Measurements from ENCODE around the gene IGLON5.

The IGLON5 gene

DNA sequence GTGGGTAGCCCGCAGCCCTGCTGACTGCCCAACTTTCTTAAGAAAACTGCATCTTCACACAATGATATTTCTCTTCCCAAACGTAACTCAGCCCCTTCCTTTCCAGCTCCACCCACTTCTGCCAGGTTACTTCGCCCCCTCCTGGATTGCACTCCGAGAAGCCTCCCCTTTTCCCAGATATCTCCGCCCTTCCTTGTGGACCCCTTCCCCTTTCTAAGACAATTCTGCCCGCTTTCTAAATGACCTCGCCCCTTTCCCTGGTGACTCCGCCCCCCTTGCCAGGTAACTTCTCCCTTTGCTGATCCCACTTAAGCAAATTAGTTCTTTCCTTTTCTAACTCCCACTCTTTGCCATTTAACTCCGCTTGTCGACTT is 27.9 kb downstream of the IGLON5 start:
- no peak for DNase-seq (ENCODE audit: low read depth, low spot score)
- Histone ChIP-seq H3K9me3 (ENCODE audit: control insufficient read depth, insufficient read depth, low read length) (no peaks in the 10 kb centered on the region), H3K36me3 (ENCODE audit: control insufficient read depth, insufficient read depth, low read length) (no peaks in the 10 kb centered on the region), H3K4me3 (ENCODE audit: low read length) (peak overlapping the region; percentile 82; the same call in 1 of the 2 replicates), H3K27me3 (ENCODE audit: control insufficient read depth, insufficient read depth, low read length) (no peaks in the 10 kb centered on the region; the same call in 1 of the 2 replicates), H3K4me1 (ENCODE audit: control insufficient read depth, insufficient read depth, low read length) (peaks cover 8% of the 10 kb centered on the region), H3K27ac (ENCODE audit: low read length) (no peak overlapping the region)
- WGBS (ENCODE audit: insufficient coverage, insufficient read length) = no CpG with 5 or more reads among the region's 10 CpGs

DNA sequence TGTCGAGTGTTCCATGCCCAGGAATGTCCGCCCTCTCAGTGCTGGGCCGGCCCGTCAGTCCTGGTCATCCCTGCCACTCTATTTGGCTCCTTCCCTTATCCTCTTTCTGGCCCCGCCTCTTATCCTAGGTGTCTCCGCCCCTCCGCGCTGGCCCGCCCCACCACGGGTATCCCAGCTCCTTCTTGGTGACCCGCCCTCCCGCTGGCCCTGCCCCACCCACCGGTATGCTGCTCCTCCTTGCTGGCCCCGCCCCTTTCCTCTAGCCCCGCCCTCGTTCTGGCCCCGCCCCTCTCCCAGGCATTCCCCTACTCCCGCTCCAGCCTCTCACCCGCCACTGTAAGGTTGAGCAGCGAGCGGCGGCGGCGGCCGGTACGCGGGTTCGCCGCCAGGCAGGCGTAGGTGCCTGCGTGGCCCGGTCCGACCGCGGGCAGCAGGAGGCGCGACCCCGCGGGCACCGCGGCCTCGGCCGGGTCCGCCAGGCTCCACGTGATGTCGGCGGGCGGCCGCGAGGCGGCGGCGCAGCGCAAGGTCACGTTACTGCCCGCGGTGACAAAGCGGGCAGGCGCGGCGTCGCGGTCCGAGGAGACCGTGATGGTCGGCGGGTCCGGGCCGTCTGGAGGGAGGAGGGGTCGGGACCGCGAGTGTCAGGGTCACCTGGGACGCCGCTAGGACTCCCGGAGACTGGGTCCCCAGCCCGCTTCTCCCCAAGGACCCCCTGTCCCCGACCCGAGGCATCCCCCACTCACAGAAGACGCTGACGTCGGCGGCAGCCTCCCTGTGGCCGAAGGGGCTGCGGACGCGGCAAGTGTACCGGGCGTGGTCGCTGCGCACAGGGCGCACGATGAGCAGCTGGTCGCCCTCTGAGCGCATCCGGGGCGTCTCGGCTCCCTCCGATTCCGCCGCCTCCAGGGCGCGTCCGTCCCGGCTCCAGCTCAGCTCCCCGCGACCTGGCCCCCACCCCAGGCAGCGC is 28.5 kb downstream of the IGLON5 start:
- H3K27me3 ChIP-seq (ENCODE audit: control insufficient read depth, insufficient read depth, low read length) = no peaks in the 10 kb centered on the region; the same call in 1 of the 2 replicates
- peak overlapping the region; percentile 82; the same call in 1 of the 2 replicates for H3K4me3 ChIP-seq (ENCODE audit: low read length)
- peaks cover 8% of the 10 kb centered on the region for H3K4me1 ChIP-seq (ENCODE audit: control insufficient read depth, insufficient read depth, low read length)
- no peaks in the 10 kb centered on the region for H3K36me3 ChIP-seq (ENCODE audit: control insufficient read depth, insufficient read depth, low read length)
- H3K9me3 ChIP-seq (ENCODE audit: control insufficient read depth, insufficient read depth, low read length) = no peaks in the 10 kb centered on the region
- DNase-seq (ENCODE audit: low read depth, low spot score) = no peak
- no peak overlapping the region for H3K27ac ChIP-seq (ENCODE audit: low read length)
- no CpG with 5 or more reads among the region's 107 CpGs for WGBS (ENCODE audit: insufficient coverage, insufficient read length)

DNA sequence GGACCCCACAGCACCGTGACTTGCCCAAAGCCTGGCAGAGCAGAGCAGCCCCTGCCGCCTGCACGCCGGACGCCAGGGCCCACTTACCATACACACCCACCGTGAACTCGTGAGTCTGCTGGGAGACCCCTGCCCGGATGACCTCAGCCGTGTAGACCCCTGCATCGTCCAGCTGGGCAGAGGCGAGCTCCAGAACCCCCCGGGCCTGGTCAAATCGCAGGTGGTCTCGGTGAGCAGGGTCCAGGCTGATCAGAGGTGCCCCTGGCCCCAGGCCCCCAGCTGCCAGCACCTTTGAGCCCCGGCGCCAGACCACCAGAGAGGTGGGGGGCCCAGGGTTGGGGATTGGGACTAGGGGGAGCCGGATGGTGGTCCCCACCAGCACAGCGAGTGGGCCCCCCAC is 29.6 kb downstream of the IGLON5 start:
- Histone ChIP-seq H3K36me3 (ENCODE audit: control insufficient read depth, insufficient read depth, low read length) (no peaks in the 10 kb centered on the region), H3K27me3 (ENCODE audit: control insufficient read depth, insufficient read depth, low read length) (no peaks in the 10 kb centered on the region; the same call in 1 of the 2 replicates), H3K27ac (ENCODE audit: low read length) (no peak overlapping the region), H3K4me3 (ENCODE audit: low read length) (no peak overlapping the region), H3K4me1 (ENCODE audit: control insufficient read depth, insufficient read depth, low read length) (peaks cover 8% of the 10 kb centered on the region), H3K9me3 (ENCODE audit: control insufficient read depth, insufficient read depth, low read length) (no peaks in the 10 kb centered on the region)
- DNase-seq (ENCODE audit: low read depth, low spot score) = no peak
- no CpG with 5 or more reads among the region's 18 CpGs for WGBS (ENCODE audit: insufficient coverage, insufficient read length)

DNA sequence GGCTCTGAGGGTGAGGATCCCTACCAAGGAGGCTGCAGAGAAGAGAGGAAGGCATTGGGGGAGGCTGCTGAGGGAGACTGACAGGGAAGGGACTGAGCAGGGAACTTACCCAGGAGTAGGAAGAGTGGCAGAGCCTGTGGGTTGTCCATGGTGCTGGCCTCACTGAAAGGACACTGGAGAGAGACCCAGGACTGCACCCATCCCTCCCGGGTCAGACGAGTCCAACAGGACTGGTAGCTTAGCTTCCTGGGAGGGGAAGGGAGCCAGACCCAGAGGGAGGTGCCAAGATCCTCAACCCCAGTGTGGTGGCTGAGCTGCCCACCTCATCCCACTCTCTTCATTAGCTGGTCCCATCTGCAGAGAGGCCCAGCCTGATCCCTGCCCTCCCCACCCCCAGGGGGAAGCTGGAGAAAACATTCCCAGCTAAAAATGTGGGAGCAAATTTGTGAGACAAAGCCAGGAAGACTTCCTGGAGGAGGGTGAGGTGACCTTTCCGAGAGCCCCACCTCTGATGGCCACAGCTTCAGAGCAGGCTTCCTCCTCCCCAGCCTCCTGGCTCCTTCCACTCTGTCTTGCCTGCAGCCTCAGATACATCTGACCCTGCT is 30.6 kb downstream of the IGLON5 start, which contains the start of gene VSIG10L:
Gene VSIG10L (minus strand): TSS at position 164 of the 605 bp plus-strand sequence. CDS start 15 bp downstream, at position 149.
- Histone ChIP-seq H3K36me3 (ENCODE audit: control insufficient read depth, insufficient read depth, low read length) (no peaks in the 10 kb centered on the region), H3K9me3 (ENCODE audit: control insufficient read depth, insufficient read depth, low read length) (no peaks in the 10 kb centered on the region), H3K27me3 (ENCODE audit: control insufficient read depth, insufficient read depth, low read length) (no peaks in the 10 kb centered on the region; the same call in 1 of the 2 replicates), H3K4me3 (ENCODE audit: low read length) (no peak within 1 kb of the TSS), H3K4me1 (ENCODE audit: control insufficient read depth, insufficient read depth, low read length) (peaks cover 8% of the 10 kb centered on the region), H3K27ac (ENCODE audit: low read length) (no peak within 1 kb of the TSS)
- DNase-seq (ENCODE audit: low read depth, low spot score) = no peak
- no CpG with 5 or more reads among the region's 3 CpGs for WGBS (ENCODE audit: insufficient coverage, insufficient read length)

DNA sequence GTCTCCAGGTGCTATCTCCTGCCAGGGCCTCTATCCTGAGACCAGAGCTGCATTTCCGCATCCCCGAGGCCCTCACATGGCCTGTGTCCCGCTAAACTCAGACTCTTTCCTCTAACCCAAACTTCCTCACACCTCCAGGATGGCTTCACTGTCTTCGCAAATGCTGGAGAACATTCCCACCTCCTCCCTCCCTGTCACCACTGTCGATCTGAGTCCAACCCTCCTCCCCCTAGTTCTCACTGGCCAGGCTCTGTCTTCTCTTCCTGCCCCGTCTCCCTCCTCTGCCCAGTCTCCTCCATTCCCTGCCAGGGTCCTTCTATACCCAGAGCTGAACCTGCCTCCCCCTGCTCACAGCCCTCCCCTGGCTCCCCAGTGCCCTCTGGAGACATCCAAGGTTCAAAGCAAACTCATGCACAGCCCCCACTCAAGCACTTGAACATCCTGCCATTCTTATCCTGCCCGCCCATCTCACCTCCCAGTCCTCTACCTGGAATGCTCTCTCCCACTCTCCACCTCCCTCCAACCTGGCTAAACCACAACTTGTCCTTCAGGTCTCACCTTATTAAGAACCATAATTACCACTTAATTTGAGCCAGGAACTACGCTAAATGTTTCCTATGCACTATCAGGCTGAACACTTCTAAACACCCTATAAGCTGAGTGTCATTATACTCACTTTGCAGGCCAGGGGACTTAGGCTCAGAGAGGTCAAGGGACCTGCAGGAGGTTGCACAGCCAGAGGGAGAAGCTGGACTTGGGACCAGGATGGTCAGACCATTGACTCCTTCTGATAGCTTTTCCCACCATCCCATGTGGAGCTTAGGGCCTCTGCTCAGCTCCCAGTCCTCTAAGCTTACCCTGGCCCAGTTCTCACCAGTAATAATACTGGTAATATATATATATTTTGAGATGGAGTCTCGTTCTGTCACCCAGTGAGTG is 31.5 kb downstream of the IGLON5 start:
- Histone ChIP-seq H3K4me1 (ENCODE audit: control insufficient read depth, insufficient read depth, low read length) (peaks cover 8% of the 10 kb centered on the region), H3K27ac (ENCODE audit: low read length) (no peak overlapping the region), H3K4me3 (ENCODE audit: low read length) (no peak overlapping the region), H3K36me3 (ENCODE audit: control insufficient read depth, insufficient read depth, low read length) (no peaks in the 10 kb centered on the region), H3K27me3 (ENCODE audit: control insufficient read depth, insufficient read depth, low read length) (no peaks in the 10 kb centered on the region; the same call in 1 of the 2 replicates), H3K9me3 (ENCODE audit: control insufficient read depth, insufficient read depth, low read length) (no peaks in the 10 kb centered on the region)
- DNase-seq (ENCODE audit: low read depth, low spot score) = no peak
- no CpG with 5 or more reads among the region's 9 CpGs for WGBS (ENCODE audit: insufficient coverage, insufficient read length)

DNA sequence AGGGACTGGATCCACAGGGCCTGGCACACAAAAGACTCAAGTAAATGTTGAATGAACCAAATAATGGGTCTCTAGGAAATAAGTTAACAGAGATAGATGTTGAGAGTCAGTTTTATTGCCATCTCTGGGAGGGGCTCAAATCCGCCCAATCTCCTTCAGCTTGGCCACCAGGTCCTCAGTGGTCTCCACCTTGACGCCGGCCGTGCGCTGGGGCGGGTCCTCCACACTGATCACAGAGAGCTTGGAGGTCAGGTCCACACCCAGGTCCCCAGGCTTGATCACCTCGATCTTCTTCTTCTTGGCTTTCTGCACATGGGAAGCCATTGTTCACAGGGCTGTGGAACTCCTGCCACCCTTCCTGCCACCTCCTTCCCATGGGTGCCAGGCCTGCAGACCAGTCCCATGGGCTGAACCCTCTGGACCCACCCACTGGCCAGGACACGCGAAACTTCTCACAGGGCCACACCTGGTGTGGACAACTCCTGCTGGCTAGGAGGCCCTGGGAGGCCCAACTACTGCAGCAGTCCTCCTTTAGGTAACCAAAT is 33.7 kb downstream of the IGLON5 start:
- Histone ChIP-seq H3K36me3 (ENCODE audit: control insufficient read depth, insufficient read depth, low read length) (no peaks in the 10 kb centered on the region), H3K27me3 (ENCODE audit: control insufficient read depth, insufficient read depth, low read length) (no peaks in the 10 kb centered on the region; the same call in 1 of the 2 replicates), H3K27ac (ENCODE audit: low read length) (no peak overlapping the region), H3K4me3 (ENCODE audit: low read length) (no peak overlapping the region), H3K9me3 (ENCODE audit: control insufficient read depth, insufficient read depth, low read length) (no peaks in the 10 kb centered on the region), H3K4me1 (ENCODE audit: control insufficient read depth, insufficient read depth, low read length) (peaks cover 8% of the 10 kb centered on the region)
- WGBS (ENCODE audit: insufficient coverage, insufficient read length) = no CpG with 5 or more reads among the region's 9 CpGs
- no peak for DNase-seq (ENCODE audit: low read depth, low spot score)

DNA sequence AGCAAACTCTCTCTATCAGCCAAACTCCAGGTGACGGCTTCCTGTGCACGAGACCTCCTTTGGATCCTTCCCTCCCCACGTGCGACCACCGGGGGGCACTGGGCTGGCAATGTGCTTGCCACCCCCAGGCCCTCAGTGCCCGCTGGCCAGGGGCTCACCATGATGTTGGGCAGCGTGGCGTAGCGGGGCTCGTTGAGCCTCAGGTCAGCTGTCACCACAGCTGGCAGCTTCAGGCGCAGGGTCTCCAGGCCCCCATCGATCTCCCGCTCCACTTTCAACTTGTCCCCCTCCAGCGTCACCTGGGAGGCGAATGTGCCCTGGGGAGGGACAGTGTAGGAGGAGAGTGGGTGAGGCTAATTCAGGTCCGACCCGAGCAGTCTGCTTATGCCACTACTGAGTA is 35.3 kb downstream of the IGLON5 start:
- H3K9me3 ChIP-seq (ENCODE audit: control insufficient read depth, insufficient read depth, low read length) = no peaks in the 10 kb centered on the region
- no CpG with 5 or more reads among the region's 17 CpGs for WGBS (ENCODE audit: insufficient coverage, insufficient read length)
- H3K4me3 ChIP-seq (ENCODE audit: low read length) = no peak overlapping the region
- H3K27me3 ChIP-seq (ENCODE audit: control insufficient read depth, insufficient read depth, low read length) = no peaks in the 10 kb centered on the region
- H3K27ac ChIP-seq (ENCODE audit: low read length) = no peak overlapping the region
- peaks cover 3% of the 10 kb centered on the region; the same call in 1 of the 2 replicates for H3K36me3 ChIP-seq (ENCODE audit: control insufficient read depth, insufficient read depth, low read length)
- H3K4me1 ChIP-seq (ENCODE audit: control insufficient read depth, insufficient read depth, low read length) = peaks cover 8% of the 10 kb centered on the region
- no peak for DNase-seq (ENCODE audit: low read depth, low spot score)

DNA sequence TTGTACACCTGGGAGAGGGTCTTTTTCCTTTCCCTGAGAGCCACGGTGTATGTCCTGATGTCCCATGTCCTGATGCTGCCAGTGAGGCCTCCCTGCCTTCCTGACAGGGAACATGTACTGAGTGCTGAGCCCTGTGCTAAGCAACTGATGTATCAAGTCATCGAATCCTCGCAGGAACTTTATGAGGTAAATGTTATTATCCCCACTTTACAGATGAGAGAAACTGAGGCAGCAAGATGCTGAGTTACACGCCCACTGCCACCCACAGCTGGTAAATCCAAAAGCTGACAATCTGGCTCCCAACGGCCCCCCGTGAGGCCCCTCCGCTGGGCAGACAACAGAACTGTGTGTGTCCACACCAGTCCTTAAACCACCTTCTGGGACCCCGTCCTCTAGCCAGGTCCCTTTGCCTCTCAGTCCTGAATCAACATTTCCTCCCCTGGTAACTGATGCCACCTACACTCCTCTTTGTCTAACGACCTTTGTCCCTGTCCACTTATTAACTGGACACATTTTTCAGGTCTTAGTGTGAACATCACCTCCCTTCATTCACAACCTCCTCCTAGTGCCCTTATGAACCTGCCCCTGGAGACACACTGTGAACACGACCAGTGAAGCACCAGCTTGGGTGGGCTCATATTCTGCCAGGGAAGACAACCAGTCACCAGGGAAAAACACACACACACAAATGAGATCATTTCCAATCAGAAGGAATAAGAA is 35.9 kb downstream of the IGLON5 start:
- H3K27ac ChIP-seq (ENCODE audit: low read length) = no peak overlapping the region
- no peak for DNase-seq (ENCODE audit: low read depth, low spot score)
- peaks cover 3% of the 10 kb centered on the region; the same call in 1 of the 2 replicates for H3K36me3 ChIP-seq (ENCODE audit: control insufficient read depth, insufficient read depth, low read length)
- H3K9me3 ChIP-seq (ENCODE audit: control insufficient read depth, insufficient read depth, low read length) = no peaks in the 10 kb centered on the region
- peaks cover 2% of the 10 kb centered on the region; the same call in 1 of the 2 replicates for H3K4me1 ChIP-seq (ENCODE audit: control insufficient read depth, insufficient read depth, low read length)
- WGBS (ENCODE audit: insufficient coverage, insufficient read length) = no CpG with 5 or more reads among the region's 10 CpGs
- no peak overlapping the region for H3K4me3 ChIP-seq (ENCODE audit: low read length)
- no peaks in the 10 kb centered on the region for H3K27me3 ChIP-seq (ENCODE audit: control insufficient read depth, insufficient read depth, low read length)

DNA sequence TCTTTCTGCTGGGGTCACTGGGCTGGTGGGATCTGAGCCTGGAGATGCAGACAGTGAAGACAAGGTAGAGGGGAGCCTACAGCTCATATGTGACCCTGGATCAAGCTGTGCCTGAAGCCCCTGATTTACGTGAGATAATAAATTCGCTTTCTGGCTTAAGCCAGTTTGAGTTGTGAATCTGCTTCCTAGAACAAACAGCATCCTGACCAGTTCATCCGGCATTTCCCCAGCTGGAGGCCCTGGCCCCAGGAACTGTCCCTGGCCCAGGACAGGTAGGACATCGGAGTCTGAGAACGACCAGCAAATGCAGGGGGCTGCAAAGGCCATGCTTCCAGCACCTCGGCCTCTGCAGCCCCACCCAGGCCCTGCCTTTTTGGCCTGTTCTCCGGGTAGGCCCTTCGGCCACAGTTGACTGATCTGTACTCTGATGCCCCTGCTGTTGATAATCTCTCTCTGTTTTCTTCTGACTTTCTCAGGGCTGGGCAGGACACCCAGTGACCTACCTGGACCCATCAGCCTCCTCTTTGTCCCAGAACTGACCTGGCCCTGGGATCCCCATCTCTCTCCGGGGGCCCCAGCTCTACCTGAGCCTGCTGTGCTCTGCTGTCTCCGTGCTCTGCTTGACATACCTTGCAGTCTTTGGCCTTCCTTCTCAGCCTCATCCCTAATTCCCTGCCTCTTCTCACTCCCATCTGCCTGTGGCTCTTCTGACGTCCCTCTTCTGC is 40.0 kb downstream of the IGLON5 start:
- WGBS (ENCODE audit: insufficient coverage, insufficient read length) = no CpG with 5 or more reads among the region's 11 CpGs
- no peaks in the 10 kb centered on the region for H3K9me3 ChIP-seq (ENCODE audit: control insufficient read depth, insufficient read depth, low read length)
- no peak overlapping the region for H3K4me3 ChIP-seq (ENCODE audit: low read length)
- no peak overlapping the region for H3K27ac ChIP-seq (ENCODE audit: low read length)
- no peak for DNase-seq (ENCODE audit: low read depth, low spot score)
- peaks cover 3% of the 10 kb centered on the region; the same call in 1 of the 2 replicates for H3K36me3 ChIP-seq (ENCODE audit: control insufficient read depth, insufficient read depth, low read length)
- peaks cover 4% of the 10 kb centered on the region; the same call in 1 of the 2 replicates for H3K4me1 ChIP-seq (ENCODE audit: control insufficient read depth, insufficient read depth, low read length)
- no peaks in the 10 kb centered on the region for H3K27me3 ChIP-seq (ENCODE audit: control insufficient read depth, insufficient read depth, low read length)

All from iPS DF 6.9 (cell line).